HFFc6 (cell line): ENCODE data around the gene ZCCHC7. TPM values are rescaled to one million over a fixed set of nuclear protein-coding genes. Genes with fewer than 3 reads are reported as not detected.

ENCODE experiments used
- DNase-seq: peaks from one replicate; pipeline ENCODE4 v3.0.0-alpha.2; 2018
- H3K27ac Mint-ChIP-seq: 2 replicates; pipeline ENCODE4 v1.8.0; 2020; ENCODE audit warnings: mild to moderate bottlenecking, mixed read lengths
- H3K27me3 Mint-ChIP-seq: 2 replicates; pipeline ENCODE4 v1.8.0; 2021; ENCODE audit warnings: mild to moderate bottlenecking, moderate library complexity, mixed read lengths; ENCODE audit not compliant: insufficient read depth
- H3K36me3 Mint-ChIP-seq: 2 replicates; pipeline ENCODE4 v1.8.0; 2021; ENCODE audit warnings: low read depth, mixed read lengths
- H3K4me1 Mint-ChIP-seq: 2 replicates; pipeline ENCODE4 v1.8.0; 2020; ENCODE audit warnings: low read depth, mixed read lengths
- H3K4me3 Mint-ChIP-seq: 2 replicates; pipeline ENCODE4 v1.8.0; 2020; ENCODE audit warnings: mild to moderate bottlenecking, moderate library complexity, mixed read lengths
- H3K9me3 Mint-ChIP-seq: 2 replicates; pipeline ENCODE4 v1.8.0; 2020; ENCODE audit warnings: mild to moderate bottlenecking, mixed read lengths
- total RNA-seq, 6 experiments: library from RNA; stranded (reverse); fragmentation: NEBNext Ultra II Directional; extraction: Animal tissue kit (Norgen Biotek cat#: 25700); gene quantifications; 2 replicates in 1 of 6; 3 replicates in 5 of 6; pipeline ENCODE4 v1.2.3, GENCODE V29; 2021
- TF ChIP-seq, protein P1 (sequence below): fragments of 200-600 bp; sonication (generic); IDR thresholded peaks from 2 replicates; pipeline ENCODE4 v1.5.0; 2021; ENCODE audit warnings: antibody characterized with exemption, mild to moderate bottlenecking

Gene ZCCHC7
- total RNA-seq, 6 experiments from 2014 or later: 18.5 to 22.9 (median 18.8) TPM

DNA sequence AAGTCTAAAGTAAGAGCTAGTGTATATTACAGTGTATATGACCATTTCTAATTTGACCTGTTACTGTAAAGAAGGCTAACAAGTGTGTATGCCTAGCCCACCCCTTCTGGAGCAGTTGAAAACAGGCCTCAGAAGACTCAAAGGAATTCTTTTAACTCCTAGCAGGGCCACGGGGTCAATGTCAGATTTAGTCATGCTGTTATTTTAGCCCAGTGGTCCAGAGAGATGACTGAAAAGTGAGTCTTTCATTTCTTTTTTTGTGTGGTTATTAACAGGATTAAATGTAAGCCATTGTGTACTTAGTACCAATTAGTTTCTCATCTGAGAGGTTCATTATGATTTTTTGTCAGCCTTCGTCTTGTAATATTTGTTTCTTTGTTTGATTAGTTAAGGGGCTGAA is 24.4 kb downstream of the ZCCHC7 start:
- Mint-ChIP-seq H3K4me1 (peaks cover 19% of the 10 kb centered on the region), H3K36me3 (peaks cover under 1% of the 10 kb centered on the region), H3K4me3 (peak overlapping the region; percentile 29; the same call in 1 of the 2 replicates), H3K9me3 (no peaks in the 10 kb centered on the region), H3K27me3 (no peaks in the 10 kb centered on the region), H3K27ac (peak overlapping the region; percentile 6; the same call in 1 of the 2 replicates)
- TF ChIP-seq, protein P1, sequence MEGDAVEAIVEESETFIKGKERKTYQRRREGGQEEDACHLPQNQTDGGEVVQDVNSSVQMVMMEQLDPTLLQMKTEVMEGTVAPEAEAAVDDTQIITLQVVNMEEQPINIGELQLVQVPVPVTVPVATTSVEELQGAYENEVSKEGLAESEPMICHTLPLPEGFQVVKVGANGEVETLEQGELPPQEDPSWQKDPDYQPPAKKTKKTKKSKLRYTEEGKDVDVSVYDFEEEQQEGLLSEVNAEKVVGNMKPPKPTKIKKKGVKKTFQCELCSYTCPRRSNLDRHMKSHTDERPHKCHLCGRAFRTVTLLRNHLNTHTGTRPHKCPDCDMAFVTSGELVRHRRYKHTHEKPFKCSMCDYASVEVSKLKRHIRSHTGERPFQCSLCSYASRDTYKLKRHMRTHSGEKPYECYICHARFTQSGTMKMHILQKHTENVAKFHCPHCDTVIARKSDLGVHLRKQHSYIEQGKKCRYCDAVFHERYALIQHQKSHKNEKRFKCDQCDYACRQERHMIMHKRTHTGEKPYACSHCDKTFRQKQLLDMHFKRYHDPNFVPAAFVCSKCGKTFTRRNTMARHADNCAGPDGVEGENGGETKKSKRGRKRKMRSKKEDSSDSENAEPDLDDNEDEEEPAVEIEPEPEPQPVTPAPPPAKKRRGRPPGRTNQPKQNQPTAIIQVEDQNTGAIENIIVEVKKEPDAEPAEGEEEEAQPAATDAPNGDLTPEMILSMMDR: no peak
- peak; percentile 22 for DNase-seq

DNA sequence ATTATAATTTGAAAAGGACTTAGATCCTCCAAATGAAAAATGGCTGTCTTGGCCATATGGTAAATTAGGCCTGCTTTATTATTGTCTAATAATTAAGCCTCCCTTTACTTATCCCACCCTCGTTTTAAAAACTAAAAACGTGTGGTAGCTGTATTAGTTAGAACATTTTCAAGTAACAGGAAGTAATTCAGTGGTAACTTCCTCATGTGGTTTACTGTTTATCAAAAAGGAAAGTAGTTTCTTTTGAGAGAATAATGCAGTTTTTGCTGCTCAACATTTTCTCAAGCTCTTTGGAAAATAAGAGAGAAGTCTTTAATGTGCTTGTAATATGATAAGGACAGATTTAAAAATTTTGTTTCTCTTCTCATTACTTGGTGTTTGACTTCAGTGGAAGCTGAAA is 26.0 kb downstream of the ZCCHC7 start:
- no peak for DNase-seq
- Mint-ChIP-seq H3K36me3 (peaks cover 5% of the 10 kb centered on the region), H3K4me1 (peaks cover 19% of the 10 kb centered on the region), H3K27ac (no peak overlapping the region), H3K9me3 (no peaks in the 10 kb centered on the region), H3K4me3 (no peak overlapping the region), H3K27me3 (no peaks in the 10 kb centered on the region)
- TF ChIP-seq, protein P1: no peak

DNA sequence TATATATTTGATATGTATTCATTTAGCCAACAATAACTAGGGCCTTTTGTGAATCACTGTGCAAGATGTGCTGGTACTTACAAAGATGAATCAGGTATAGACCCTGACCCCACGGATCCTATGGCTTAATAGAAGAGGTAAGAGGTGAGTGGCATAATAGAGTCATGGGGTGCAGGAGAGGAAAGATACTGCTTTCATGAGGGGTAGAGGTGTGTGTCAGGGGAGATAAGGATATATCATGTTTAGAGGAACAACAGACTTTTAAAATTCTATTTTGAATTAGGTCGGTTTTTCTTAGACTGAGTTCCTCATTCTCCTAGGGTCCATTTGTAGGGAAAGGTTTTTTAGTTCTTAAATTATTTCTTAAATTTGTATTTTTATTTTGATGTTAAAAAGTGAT is 27.8 kb downstream of the ZCCHC7 start:
- Mint-ChIP-seq H3K4me3 (no peak overlapping the region), H3K9me3 (no peaks in the 10 kb centered on the region), H3K4me1 (peaks cover 32% of the 10 kb centered on the region), H3K36me3 (peaks cover 5% of the 10 kb centered on the region), H3K27me3 (no peaks in the 10 kb centered on the region), H3K27ac (no peak overlapping the region)
- TF ChIP-seq, protein P1: no peak
- DNase-seq: no peak

- no peak for DNase-seq
- no peaks in the 10 kb centered on the region; the same call in 1 of the 2 replicates for H3K27me3 Mint-ChIP-seq
- H3K27ac Mint-ChIP-seq: no peak overlapping the region
- TF ChIP-seq, protein P1: no peak
- H3K4me1 Mint-ChIP-seq: peaks cover 26% of the 10 kb centered on the region
- peaks cover 21% of the 10 kb centered on the region for H3K36me3 Mint-ChIP-seq
- no peak overlapping the region for H3K4me3 Mint-ChIP-seq
- H3K9me3 Mint-ChIP-seq: no peaks in the 10 kb centered on the region
Measured at GRCh38 chr9:37149666-37150308, 29.4 kb downstream of the ZCCHC7 start.

DNA sequence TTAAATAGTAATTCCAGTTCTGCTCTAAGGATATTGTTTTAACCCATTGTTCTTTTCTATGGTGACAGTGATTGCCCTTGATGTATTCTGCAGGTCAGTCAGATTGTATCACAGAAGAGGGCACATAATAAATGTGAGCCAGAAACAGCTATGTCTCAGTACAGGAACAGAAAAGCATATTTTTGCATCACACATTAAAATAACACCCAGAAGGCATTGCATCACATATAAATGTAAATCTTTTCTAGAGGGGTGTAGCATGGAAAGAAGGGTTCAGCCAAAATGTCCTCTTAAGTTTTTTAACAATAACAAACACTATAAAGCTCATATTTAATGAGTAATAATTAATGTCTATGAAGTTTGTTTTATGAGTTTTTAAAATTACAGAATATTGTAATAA is 30.0 kb downstream of the ZCCHC7 start:
- peaks cover 20% of the 10 kb centered on the region for H3K4me1 Mint-ChIP-seq
- no peaks in the 10 kb centered on the region; the same call in 1 of the 2 replicates for H3K27me3 Mint-ChIP-seq
- no peak for DNase-seq
- TF ChIP-seq, protein P1: no peak
- no peaks in the 10 kb centered on the region for H3K9me3 Mint-ChIP-seq
- no peak overlapping the region for H3K4me3 Mint-ChIP-seq
- H3K36me3 Mint-ChIP-seq: peaks cover 22% of the 10 kb centered on the region
- H3K27ac Mint-ChIP-seq: no peak overlapping the region
